HG02852 (cell line): ENCODE data around the gene NUDT14.

Experiments used
- ATAC-seq: cut with Tn5 transposase; IDR thresholded peaks from one replicate; pipeline ENCODE4 v1.9.1; 2021; ENCODE audit warnings: mild to moderate bottlenecking, moderate library complexity; ENCODE audit not compliant: unreplicated experiment

The NUDT14 gene

GRCh38 chr14:105200074-105200473 is 19.0 kb upstream of the NUDT14 start:
- ATAC-seq = no peak

- no peak for ATAC-seq
Observed at GRCh38 chr14:105199093-105199492, 18.0 kb upstream of the NUDT14 start.

GRCh38 chr14:105198588-105198987 is 17.5 kb upstream of the NUDT14 start:
- no peak for ATAC-seq

GRCh38 chr14:105197211-105197641 is 16.1 kb upstream of the NUDT14 start:
- no peak for ATAC-seq

- ATAC-seq = no peak
Observed at GRCh38 chr14:105196265-105196960, 15.3 kb upstream of the NUDT14 start.

GRCh38 chr14:105195522-105196264 is 14.6 kb upstream of the NUDT14 start:
- ATAC-seq = no peak

- ATAC-seq = no peak
Observed at GRCh38 chr14:105195051-105195450, 13.9 kb upstream of the NUDT14 start.

GRCh38 chr14:105193916-105194782 is 13.0 kb upstream of the NUDT14 start:
- ATAC-seq = no peak

GRCh38 chr14:105192866-105193731 is 12.0 kb upstream of the NUDT14 start:
- no peak for ATAC-seq

GRCh38 chr14:105187935-105188524 is 6.9 kb upstream of the NUDT14 start:
- no peak for ATAC-seq

GRCh38 chr14:105187116-105187515 is 6.0 kb upstream of the NUDT14 start:
- no peak for ATAC-seq

GRCh38 chr14:105185973-105186372 is 4.9 kb upstream of the NUDT14 start:
- ATAC-seq = no peak

- ATAC-seq = no peak
Observed at GRCh38 chr14:105185001-105185400, 3.9 kb upstream of the NUDT14 start.

- no peak for ATAC-seq
Observed at GRCh38 chr14:105184461-105184860, 3.3 kb upstream of the NUDT14 start.

GRCh38 chr14:105182296-105183020 is 1.3 kb upstream of the NUDT14 start:
- ATAC-seq = no peak

- peak; percentile 18 for ATAC-seq
Observed at GRCh38 chr14:105181549-105182295, 610 bp upstream of the NUDT14 start.

- no peak for ATAC-seq
Observed at GRCh38 chr14:105179191-105179590, 1.9 kb downstream of the NUDT14 start.

- ATAC-seq = no peak
Observed at GRCh38 chr14:105178868-105179140, 2.3 kb downstream of the NUDT14 start.
